Measurements from ENCODE around the gene PTPN14.

The PTPN14 gene

GRCh38 chr1:214404154-214404553 is 147.2 kb downstream of the PTPN14 start:
- TF ChIP-seq CTCF (IDR thresholded peaks at IDR 0.05; ENCODE audit: control extremely low read depth, extremely low read depth, low read depth, missing control alignments): no peak
- CTCF ChIA-PET: interaction anchor here (1.0 to 1.4 kb wide), 4 partner anchors 16 to 183 kb away, joined by 3 to 6 read pairs (median 4); no protein-coding TSS in a partner anchor
- no peak for DNase-seq (ENCODE audit: extremely low spot score)
- POLR2A ChIA-PET: no interaction called here

- no peak for DNase-seq (ENCODE audit: extremely low spot score)
- no peak for TF ChIP-seq CTCF (IDR thresholded peaks at IDR 0.05; ENCODE audit: control extremely low read depth, extremely low read depth, low read depth, missing control alignments)
- POLR2A ChIA-PET: no interaction called here
- CTCF ChIA-PET: interaction anchor here (0.7 to 1.4 kb wide), 2 partner anchors 10 to 22 kb away, joined by 3 to 4 read pairs; no protein-coding TSS in a partner anchor
Measured at GRCh38 chr1:214403431-214403830, 148.0 kb downstream of the PTPN14 start.

GRCh38 chr1:214402613-214403083 is 148.8 kb downstream of the PTPN14 start:
- no peak for DNase-seq (ENCODE audit: extremely low spot score)
- no peak for TF ChIP-seq CTCF (IDR thresholded peaks at IDR 0.05; ENCODE audit: control extremely low read depth, extremely low read depth, low read depth, missing control alignments)
- ChIA-PET POLR2A (no interaction called here), CTCF (interaction anchor here (0.7 kb wide), 1 partner anchor 9 kb away, joined by 3 read pairs; no protein-coding TSS in a partner anchor)

GRCh38 chr1:214401666-214402065 is 149.7 kb downstream of the PTPN14 start:
- POLR2A ChIA-PET: no interaction called here
- DNase-seq (ENCODE audit: extremely low spot score): no peak
- CTCF ChIA-PET: interaction anchor here (1.7 kb wide), 1 partner anchor 13 kb away, joined by 6 read pairs; no protein-coding TSS in a partner anchor
- no peak for TF ChIP-seq CTCF (IDR thresholded peaks at IDR 0.05; ENCODE audit: control extremely low read depth, extremely low read depth, low read depth, missing control alignments)

- no peak for TF ChIP-seq CTCF (IDR thresholded peaks at IDR 0.05; ENCODE audit: control extremely low read depth, extremely low read depth, low read depth, missing control alignments)
- DNase-seq (ENCODE audit: extremely low spot score): no peak
- ChIA-PET POLR2A (no interaction called here), CTCF (no interaction called here)
Measured at GRCh38 chr1:214400131-214400530, 151.3 kb downstream of the PTPN14 start.

GRCh38 chr1:214398490-214398889 is 152.9 kb downstream of the PTPN14 start:
- POLR2A ChIA-PET: no interaction called here
- CTCF ChIA-PET: no interaction called here
- no peak for DNase-seq (ENCODE audit: extremely low spot score)
- no peak for TF ChIP-seq CTCF (IDR thresholded peaks at IDR 0.05; ENCODE audit: control extremely low read depth, extremely low read depth, low read depth, missing control alignments)
